LoVo (cell line): Measurements from ENCODE around the gene ODF2.
"Not testable (repeated sequence)": the region's sequence is repeated elsewhere in the genome, so short reads cannot be mapped to it uniquely, and the experiment has no call there.

ENCODE experiments used
- DNase-seq: peaks from one replicate; pipeline ENCODE4 v3.0.0-alpha.2; 2016; ENCODE audit warnings: low spot score

Gene ODF2

DNA sequence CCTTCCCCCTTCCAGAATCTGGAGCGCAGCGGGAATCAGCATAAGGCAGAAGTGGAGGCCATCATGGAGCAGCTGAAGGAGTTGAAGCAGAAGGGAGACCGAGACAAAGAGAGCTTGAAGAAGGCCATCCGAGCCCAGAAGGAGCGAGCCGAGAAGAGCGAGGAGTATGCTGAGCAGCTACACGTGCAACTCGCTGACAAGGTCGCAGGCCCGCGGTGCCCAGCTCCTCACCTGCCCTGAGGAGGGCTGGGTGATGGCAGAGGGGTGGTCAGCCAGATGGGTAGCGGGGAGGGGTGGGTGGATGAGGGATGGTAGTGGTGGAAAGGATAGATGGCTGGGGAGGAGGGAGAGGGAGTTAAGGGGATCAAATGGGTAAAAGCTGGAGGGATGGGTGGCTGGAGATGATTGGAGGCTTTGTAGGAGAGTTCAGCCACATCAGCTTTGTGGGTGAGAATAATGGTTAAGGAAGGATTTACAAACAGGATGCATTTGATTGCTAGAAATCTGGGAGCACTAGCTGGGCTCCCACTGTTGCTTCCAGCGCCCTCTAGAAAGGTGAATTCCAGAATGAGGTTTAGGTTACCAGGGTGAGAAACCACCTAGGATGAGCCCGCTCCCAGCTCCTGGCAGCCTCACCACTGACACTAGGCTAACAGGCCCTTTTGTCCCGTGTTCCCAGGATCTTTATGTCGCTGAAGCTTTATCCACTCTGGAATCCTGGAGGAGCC is 29.0 kb downstream of the ODF2 start:
- no peak for DNase-seq

DNA sequence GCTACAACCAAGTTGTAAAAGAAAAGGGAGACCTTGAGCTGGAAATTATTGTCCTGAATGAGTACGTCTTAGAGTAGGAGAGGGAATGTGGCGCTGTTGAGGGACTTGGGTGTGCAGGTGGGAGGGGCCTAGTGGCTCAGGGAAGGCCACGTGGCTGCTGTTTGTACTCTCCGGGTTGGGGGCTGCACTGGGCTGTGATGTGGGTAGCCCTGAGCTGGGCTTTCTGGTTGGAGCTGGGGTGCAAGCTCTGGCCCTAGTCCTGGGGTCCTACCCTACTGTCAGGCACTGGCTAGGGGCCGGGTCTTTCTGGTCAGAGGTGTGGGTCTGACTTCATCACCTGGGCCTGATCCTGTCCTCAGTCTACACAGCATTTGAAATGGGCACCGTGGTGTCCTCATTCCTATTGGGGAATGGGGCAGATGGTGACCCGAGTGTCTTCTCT is 29.6 kb downstream of the ODF2 start:
- no peak for DNase-seq

DNA sequence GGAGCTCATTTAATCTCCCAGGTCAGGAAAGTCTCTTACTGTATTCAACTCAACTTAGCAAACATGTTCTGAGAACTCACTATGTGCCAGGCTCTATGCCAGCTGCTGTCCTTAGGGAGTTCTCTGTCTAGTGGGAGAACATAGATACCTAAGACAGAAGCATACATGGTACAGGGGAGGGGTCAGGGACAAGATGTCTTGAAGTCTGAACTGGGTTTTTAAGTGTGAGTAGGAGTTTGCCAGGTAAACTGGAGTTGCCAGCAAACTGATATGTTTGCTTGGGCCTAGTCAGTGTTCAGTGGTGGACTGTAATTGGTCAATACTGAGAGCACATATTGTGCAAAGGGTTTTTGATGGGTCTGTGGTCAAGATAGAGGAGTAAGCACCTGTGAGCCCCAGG is 30.4 kb downstream of the ODF2 start:
- DNase-seq = no peak

DNA sequence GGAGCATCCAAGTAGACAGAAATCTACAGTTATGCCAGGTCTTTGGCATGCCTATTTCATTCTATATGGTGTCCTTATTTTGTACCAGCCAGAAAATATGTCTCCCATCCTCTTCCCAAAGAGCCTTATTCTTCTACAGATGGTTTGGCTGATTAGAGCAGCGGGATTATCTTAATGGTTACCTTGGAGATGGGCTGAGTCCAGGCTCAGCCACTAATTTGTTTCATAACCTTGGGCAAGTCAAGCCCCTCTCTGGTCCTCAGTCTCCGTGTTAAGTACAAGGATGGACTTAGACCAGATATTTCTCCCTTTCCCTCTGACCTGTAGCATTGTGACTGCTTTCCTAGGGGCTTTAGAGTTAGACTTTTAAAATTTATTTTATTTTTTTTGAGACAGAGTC is 37.6 kb downstream of the ODF2 start:
- no peak for DNase-seq

DNA sequence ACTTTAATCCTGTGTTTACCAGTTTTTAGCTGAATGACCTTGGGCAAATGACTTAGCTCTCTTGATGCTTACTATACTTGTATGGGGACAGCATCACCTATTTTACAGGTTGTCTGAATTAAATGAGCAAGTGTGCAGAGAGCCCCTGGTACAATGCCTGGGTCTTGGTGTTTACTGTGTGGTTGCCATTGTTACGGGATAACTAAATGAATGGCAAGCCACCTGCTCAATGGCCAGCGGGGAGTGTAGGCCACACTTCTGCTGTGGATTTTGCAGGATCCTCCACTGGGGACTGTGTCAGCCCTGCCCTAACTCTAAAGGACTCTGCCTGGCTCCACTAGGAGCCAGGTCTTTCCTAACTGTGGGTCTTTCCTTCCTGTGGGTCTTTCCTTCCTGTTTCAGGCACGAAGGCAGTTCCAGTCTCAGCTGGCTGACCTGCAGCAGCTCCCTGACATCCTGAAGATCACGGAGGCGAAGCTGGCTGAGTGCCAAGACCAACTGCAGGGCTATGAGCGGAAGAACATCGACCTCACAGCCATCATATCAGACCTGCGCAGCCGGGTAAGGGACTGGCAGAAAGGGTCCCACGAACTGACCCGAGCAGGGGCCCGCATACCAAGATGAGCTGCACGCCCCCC is 38.4 kb downstream of the ODF2 start:
- no peak for DNase-seq

DNA sequence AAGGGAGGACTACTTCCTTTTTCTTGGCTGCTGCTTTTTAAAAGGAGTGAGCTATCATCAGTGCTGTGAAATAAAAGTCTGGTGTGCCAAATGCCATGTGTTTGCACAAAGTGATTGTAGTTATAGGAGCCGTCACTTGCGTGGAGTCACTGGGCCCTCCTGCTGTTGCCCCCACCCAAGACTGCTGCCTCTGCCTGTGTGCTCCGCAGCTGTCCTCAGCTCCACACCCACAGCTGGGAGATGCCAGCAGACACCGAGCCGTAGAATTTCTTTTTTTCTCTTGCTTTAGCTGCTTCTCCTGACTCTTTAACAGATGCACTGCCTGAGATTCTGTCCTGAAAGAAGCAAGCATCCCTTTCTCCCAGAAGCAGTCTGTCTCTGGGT is 38.9 kb downstream of the ODF2 start:
- DNase-seq = no peak

DNA sequence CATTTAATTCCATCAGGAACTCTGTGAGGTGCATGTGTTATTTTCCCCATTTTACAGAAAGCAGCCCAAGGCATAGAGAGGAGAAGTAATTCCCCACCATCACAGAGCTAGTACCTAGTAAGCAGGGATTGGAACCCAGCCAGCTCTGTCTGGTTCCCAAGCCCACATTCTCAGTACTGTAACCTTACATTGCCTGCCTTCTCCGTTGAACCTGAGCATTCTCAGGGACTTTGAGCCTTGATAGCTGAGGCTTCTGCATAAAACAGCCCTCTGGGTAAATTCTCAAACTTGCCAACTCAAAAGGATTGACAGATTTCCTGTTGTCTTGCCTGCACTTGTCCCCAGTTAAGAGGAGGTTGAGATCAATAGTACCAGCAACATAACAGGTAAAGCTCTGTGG is 39.5 kb downstream of the ODF2 start:
- DNase-seq = no peak

DNA sequence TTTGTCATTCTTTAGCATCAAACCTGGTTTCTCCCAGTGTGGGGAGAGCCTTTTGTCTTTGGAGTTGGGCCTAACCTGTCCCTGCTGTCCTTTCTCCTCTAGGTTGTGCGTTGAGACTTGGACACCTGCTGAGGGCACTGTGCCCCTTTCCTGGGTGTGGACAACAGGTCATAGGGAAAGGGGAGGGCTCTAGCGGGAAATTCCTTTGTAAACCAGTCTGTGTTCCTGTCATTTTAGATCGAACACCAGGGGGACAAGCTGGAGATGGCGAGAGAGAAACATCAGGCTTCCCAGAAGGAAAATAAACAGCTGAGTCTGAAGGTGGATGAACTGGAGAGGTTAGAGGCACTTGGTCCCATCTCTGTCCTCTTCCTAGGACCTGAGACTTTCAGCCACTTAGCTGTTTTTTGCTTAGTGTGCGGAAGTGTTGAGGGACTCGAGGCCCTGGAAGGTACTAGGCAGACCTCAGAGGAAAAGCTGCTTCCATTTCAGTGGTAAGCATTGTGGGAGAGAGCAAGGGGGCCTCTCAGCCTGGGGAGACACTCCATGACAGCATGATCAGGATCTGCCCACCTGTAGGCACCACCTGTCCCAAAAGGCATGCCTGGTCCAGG is 40.1 kb downstream of the ODF2 start:
- no peak for DNase-seq

DNA sequence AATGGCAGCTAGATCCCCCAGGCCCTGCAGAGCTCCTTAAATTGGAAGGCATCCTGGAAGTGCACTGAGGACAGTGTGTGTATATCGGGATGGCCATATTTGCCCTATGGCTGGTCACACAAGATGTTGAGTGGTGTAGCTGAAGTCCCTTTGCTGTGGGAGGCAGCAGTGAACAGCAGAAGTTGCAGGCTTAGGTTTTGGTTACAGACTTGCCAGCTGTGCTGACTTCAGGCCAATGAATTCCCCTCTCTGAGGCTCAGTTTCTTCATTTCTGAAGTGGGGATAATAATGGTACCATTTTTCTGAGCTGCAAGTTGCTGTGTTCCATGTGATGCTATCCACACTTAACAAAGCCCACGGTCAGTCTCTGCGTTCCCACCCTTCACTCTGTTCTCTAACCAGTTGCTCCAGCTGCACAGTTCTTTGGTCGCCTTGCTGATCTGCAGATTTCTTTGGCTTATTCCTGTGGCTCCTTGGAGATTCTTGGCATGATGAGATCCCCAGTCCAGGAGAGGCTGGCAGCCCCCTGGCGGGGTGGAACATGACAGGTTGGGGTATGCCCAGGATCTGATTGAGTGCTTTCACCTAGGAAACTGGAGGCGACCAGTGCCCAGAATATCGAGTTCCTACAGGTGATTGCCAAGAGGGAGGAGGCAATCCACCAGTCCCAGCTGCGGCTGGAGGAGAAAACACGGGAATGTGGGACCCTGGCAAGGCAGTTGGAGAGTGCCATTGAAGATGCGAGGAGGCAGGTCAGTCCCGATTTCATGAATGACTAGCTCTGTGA is 42.2 kb downstream of the ODF2 start:
- DNase-seq = no peak

DNA sequence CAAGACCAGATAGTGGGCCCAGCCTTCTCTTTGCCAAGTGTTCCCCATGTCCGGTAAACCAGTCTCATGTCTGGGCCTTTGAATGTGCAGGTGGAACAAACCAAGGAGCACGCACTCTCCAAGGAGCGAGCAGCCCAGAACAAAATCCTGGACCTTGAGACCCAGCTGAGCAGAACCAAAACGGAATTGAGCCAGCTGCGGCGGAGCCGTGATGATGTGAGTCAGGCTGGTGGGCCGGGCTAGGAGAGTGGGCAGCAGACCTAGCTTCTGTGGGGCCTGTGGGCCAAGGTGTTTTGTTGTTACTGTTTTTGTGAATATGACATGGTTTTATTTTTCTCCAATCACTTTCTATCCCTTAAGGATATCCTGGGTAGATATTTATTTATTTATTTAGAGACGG is 43.1 kb downstream of the ODF2 start:
- no peak for DNase-seq

DNA sequence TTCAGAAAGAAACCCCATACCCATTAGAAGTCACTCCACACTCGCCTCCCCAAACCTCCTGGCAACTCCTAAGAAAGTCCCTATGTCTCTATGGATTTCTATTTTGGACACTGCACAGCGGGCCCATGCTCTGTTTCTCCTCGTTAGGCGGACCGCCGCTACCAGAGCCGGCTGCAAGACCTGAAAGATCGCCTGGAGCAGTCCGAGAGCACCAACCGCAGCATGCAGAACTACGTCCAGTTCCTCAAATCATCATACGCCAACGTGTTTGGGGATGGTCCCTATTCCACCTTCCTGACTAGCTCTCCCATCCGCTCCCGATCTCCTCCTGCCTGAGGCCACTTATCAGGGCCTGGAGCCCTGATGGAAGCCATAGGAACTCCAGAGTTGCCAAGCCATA is 44.1 kb downstream of the ODF2 start:
- DNase-seq = no peak

DNA sequence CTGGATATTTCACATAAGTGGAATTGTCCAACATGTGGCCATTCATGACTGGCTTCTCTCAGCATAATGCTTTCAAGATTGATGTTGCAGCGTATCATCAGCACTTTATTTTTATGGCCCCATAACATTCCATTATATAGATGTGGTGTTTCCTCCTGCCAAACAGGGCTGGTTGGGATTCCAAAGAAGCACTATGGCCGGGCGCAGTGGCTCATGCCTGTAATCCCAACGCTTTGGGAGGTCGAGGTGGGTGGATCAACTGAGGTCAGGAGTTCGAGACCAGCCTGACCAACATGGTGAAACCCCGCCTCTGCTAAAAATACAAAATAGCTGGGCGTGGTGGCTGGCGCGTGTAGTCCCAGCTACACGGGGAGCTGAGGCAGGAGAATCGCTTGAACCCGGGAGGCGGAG is 47.6 kb downstream of the ODF2 start:
- peak; percentile 67 for DNase-seq

DNA sequence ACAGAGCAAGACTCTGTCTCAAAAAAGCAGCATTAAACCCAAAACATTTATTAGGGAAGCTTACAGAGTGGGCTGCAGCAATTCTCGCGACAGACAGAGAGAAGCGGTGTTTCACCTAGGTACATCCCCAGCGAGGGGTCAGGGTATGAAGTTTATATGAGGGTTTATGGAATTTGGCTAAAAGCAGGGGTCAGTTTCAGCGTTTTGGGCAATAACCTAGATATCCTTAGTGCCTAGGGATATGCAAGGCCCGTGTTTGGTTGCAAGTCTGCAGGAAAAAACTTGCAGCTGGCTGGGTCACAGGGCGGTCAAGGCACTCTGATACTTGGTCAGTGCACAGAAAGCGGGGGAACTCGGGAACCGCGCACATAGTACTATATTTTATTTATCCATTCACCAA is 48.1 kb downstream of the ODF2 start:
- DNase-seq = peak; percentile 1

DNA sequence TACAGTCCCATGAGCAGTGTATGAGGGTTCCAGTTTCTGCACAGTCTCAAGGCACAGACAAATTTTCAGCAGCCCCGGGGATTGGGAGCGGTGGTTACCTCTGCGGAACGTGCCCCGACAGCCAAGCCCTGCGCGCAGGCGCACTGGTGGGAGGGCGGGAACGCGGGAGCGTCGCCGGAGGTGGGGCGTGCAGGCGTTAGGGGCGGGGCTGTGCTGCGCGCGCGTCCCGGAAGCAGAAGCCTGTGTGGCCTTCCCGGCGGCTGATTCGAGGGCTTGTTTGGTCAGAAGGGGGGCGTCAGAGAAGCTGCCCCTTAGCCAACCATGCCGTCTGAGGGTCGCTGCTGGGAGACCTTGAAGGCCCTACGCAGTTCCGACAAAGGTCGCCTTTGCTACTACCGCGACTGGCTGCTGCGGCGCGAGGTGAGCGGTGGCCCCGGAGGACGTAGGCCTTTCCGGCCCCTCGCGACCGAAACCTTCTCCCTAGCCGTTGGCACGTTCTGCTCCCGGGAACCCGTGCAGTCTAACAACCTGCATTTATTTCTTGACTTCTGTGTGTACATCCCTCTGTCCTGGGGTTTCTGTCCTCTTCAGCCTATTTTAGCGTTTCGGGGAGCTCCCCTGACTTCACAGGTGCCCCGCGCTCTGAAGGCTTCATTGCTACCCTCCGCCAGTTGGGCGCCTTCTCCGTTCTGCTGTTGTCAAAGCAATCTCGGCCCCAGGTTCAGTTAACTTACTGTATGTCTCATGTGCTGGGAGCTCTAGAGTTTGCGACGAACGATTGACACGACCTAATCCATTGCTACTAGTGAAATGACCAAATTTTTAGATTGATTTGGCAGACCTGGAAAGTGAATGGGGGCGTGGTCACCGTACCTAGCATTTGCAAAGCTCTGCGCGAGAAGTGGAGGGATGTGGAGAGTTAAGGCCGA is 48.9 kb downstream of the ODF2 start, which contains the start of gene GLE1:
Gene GLE1 (plus strand): TSS at position 235 of the 929 bp plus-strand sequence. CDS start 87 bp downstream, at position 322.
- peak; percentile 93 for DNase-seq

DNA sequence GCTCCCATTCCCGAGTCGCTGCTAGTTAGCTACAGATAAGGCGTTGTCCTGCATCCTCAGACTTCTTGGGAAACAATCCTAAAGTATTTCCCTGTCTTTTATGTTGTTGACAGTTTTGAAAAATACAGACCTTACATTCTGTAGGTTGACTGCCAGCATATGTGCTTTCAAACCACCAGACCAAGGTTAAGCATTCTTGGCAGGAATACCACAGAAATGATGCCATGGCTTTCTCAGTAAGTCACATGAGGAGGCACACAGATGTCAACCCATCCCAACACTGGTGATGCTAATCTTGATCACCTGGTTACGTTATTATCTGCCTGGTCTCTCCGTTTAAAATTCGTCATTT is 49.6 kb downstream of the ODF2 start:
- DNase-seq = no peak

DNA sequence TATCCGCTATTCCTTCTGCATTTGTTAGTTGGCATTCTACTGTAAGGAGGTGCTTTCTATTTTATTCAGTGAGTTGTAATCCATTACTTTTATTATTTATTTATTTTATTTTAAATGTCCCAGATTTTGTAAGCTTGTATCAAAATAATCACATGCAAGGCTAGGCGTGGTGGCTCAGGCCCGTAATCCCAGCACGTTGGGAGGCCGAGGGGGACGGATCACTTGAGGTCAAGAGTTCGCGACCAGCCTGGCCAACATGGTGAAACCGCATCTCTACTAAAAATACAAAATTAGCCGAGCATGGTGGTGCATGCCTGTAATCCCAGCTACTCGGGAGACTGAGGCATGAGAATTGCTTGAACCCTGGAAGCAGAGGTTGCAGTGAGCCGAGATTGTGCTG is 50.1 kb downstream of the ODF2 start:
- DNase-seq = not testable (repeated sequence)

DNA sequence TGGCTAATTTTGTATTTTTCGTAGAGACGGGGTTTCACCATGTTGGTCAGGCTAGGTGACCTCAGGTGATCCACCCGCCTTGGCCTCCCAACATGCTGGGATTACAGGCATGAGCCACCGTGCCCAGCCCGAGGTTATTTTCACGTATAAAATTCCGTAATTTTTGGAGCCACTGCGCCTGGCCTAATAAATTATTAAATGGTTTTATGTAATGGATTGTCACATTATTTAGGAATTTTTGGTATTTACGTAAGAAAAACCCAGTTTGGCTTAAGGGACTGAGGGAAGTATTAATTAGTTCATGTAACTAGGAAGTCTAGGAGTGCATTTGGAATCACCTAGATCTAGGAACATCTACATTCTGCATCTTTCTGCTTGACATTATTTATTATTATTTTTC is 57.0 kb downstream of the ODF2 start:
- DNase-seq = no peak

DNA sequence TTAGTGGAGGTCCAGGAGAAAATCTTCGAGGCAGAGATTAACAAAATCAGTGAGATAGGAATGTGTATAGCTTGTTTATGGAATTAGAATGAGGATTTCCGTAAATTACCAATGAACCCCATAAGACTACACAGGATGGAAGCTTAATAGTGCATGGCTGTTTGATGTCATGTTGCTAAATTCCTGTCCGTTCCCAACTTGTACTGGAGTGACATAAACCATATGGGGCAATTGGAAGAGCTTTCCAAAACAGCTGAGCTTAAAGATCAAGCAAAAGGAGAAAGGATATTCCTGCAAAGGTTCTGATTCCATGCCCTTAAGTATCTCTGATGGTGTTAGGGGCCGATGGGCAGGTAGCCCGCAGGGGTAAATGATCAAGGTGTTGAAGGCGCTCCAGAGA is 66.2 kb downstream of the ODF2 start:
- no peak for DNase-seq

DNA sequence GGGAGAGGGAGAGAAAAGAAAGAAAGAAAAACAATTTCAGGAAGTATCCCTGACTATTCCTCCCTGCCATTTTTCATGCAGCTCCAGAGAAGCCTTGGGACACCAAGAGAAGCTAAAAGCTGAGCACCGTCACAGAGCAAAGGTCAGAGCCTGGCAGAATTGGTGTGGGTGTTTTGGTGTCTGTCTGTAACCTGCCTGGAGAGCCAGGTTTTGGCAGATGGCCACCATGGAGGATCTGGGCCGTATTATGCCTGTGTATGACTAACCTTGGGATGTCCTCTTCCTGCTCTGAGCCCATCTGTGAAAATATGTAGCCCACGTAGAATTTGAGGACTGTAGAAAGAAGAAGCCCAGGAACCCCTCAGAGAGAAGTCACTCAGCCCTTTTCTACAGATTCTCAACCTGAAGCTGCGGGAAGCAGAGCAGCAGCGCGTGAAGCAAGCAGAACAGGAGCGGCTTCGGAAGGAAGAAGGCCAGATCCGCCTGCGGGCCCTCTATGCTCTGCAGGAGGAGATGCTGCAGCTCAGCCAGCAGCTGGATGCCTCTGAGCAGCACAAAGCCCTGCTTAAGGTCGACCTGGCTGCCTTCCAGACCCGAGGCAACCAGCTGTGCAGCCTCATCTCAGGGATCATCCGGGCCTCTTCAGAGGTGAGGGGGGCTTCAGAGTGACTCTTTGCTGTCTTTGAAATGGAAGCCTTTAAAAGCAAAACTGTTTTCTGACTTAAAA is 67.6 kb downstream of the ODF2 start:
- DNase-seq = no peak

DNA sequence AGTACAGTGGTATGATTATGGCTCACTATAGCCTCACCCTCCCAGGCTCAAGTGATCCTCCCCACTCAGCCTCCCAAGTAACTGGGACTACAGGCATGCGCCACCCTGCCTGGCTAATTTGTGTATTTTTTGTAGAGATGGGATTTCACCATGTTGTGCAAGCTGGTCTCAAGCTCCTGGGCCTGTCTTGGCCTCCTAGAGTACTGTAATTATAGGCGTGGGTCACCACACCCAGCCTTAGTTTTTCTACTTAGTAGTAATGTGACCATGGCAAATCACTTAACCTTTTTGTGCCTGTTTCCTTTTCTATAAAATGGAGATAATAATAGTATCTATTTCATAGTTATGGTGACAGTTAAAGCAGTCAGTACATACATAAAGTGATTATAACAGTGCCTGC is 70.9 kb downstream of the ODF2 start:
- DNase-seq = no peak
